Activated T-helper 2 cell treated with anti-CD3 and anti-CD28 coated beads, Interferon-gamma antibody, Interleukin-2, Interleukin-4, amounts not matched to agents 10 μg/mL and 5 μg/mL and 100 μg/mL, durations not matched to agents 14 hours and 24 hours and 36 hours (primary cell): ENCODE measurements around the gene MYBPHL. TPM values are rescaled to one million over a fixed set of nuclear protein-coding genes. Genes with fewer than 3 reads are reported as not detected.

ENCODE experiments used
- DNase-seq: peaks from one replicate; pipeline ENCODE4 v3.0.0; 2021; ENCODE audit warnings: low spot score
- H3K27ac Mint-ChIP-seq: one replicate; pipeline ENCODE4 v1.8.0; 2021; ENCODE audit warnings: mixed read lengths
- H3K27me3 Mint-ChIP-seq: one replicate; pipeline ENCODE4 v1.8.0; 2021; ENCODE audit warnings: low read depth, mixed read lengths
- H3K36me3 Mint-ChIP-seq: one replicate; pipeline ENCODE4 v1.8.0; 2021; ENCODE audit warnings: low read depth, mixed read lengths
- H3K4me1 Mint-ChIP-seq: one replicate; pipeline ENCODE4 v1.8.0; 2021; ENCODE audit warnings: low read depth, mixed read lengths
- H3K4me3 Mint-ChIP-seq: one replicate; pipeline ENCODE4 v1.8.0; 2021; ENCODE audit warnings: low read depth, mild to moderate bottlenecking, moderate library complexity, mixed read lengths
- H3K9me3 Mint-ChIP-seq: one replicate; pipeline ENCODE4 v1.8.0; 2021; ENCODE audit warnings: mixed read lengths
- intact Hi-C: fragments of 100-400 bp; cut with micrococcal nuclease; formaldehyde crosslinking; loops from one replicate; pipeline ENCODE4 v1.15.1; 2023
- total RNA-seq: library from RNA; stranded (reverse); gene quantifications from 2 replicates; pipeline ENCODE4 v1.2.3, GENCODE V29; 2022

Gene MYBPHL
- total RNA-seq, 1 donor from 2014 or later = not detected

DNA sequence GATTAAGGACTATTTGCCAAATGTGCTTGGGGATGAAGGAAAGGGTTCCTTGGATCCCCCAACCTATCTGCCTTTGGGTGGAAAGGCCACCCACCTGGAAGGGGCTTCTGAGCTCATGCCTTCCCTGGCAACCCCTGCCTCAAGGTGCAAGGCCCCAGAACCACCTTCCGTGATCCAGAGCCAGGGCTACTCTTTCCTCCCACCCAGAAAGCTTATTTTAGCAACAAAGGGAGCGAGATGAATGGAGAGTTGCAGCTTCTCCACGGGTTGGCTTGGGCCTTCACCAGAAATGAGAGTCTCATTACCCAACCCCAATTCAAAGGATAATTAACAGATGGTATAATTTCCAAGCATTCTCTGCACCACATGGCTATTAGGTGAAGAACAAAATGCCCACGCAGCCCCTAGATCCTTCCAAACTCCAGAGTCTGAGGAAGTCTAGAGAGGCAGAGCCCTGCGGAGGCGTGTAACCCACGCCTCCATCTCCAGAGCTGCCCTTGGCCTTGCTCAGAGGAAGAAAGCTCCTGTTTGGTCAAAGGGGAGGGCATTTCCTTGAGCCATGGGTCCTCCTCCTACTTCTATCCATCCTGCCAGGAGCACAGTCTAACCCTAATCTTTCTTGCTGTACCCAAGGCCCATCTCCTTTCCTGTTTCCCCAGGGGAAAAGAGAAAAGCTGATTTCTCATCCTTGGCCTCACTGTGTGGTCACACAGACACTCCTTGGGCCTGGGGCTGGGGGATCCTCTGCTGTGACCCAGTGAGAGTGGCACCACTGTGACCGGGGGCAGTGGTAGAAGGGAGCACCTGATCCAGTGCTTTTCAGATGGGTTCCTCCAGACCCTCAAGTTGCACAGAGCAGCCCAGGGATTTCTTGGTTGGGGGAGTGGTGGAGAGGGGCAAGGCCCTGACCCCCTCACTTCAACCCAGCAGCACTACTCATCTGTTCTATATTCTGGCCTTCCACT is 59.1 kb downstream of the MYBPHL start:
- H3K36me3 Mint-ChIP-seq = no peaks in the 10 kb centered on the region
- intact Hi-C loops = loop anchor here (5.0 kb wide), 1 partner anchor 35 kb away; the partner anchor contains the start of gene SARS1
- no peak overlapping the region for H3K4me3 Mint-ChIP-seq
- no peaks in the 10 kb centered on the region for H3K9me3 Mint-ChIP-seq
- peaks cover 39% of the 10 kb centered on the region for H3K27me3 Mint-ChIP-seq
- H3K27ac Mint-ChIP-seq = no peak overlapping the region
- DNase-seq = no peak
- peaks cover 4% of the 10 kb centered on the region for H3K4me1 Mint-ChIP-seq

DNA sequence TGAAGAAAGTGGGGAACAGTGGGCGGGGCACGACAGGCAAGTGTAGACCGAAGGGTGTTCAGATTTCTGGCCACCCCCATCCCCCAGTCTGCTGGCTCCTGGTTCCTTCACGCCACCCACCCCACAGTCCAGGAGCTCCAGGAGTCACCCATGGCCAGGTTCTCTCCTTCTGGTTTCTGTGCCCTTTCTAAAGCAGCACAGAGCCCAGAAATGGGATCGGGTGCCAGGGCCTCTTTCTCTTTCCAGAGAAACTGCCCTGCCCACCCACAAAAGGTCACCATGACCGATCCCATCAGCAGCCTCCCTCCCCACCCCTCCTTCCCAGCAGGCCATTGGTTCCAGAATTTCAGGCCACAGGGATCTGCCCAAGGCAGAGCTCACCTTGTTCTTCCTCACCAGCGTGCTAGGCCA is 60.7 kb downstream of the MYBPHL start:
- H3K27ac Mint-ChIP-seq = no peak overlapping the region
- H3K4me3 Mint-ChIP-seq = no peak overlapping the region
- peaks cover 41% of the 10 kb centered on the region for H3K27me3 Mint-ChIP-seq
- DNase-seq = no peak
- H3K4me1 Mint-ChIP-seq = peaks cover 6% of the 10 kb centered on the region
- H3K9me3 Mint-ChIP-seq = no peaks in the 10 kb centered on the region
- H3K36me3 Mint-ChIP-seq = no peaks in the 10 kb centered on the region
- intact Hi-C loops = loop anchor here (5.0 kb wide), 1 partner anchor 34 kb away; the partner anchor contains the start of gene SARS1

- peaks cover 2% of the 10 kb centered on the region for H3K36me3 Mint-ChIP-seq
- intact Hi-C loops = no loop called here
- DNase-seq = no peak
- peaks cover 3% of the 10 kb centered on the region for H3K4me1 Mint-ChIP-seq
- no peaks in the 10 kb centered on the region for H3K9me3 Mint-ChIP-seq
- H3K4me3 Mint-ChIP-seq = no peak overlapping the region
- H3K27ac Mint-ChIP-seq = no peak overlapping the region
- H3K27me3 Mint-ChIP-seq = peaks cover 36% of the 10 kb centered on the region
These were observed 62.8 kb downstream of the MYBPHL start for GRCh38 chr1:109243860-109244552.

DNA sequence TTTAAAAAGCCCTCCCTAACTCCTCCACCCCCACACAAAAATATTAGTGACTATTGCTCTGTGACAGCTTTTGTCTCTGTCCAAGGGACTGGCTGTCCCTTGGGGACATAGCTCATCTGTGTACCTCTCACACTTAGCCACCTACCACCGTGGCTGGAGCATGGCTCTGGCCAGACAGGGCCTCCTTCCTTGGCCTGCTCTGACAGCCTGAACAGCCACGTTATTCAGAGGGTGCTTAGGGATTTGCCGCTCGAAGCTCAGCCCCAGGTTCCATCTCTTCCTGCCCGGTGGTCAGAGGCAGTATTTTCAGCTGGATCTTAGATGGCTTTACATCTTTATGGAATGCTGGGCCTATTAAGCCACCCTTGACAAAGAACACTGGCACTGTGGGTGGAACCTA is 63.6 kb downstream of the MYBPHL start:
- no peak overlapping the region for H3K27ac Mint-ChIP-seq
- intact Hi-C loops = no loop called here
- H3K27me3 Mint-ChIP-seq = peaks cover 35% of the 10 kb centered on the region
- no peak overlapping the region for H3K4me3 Mint-ChIP-seq
- no peak for DNase-seq
- H3K9me3 Mint-ChIP-seq = no peaks in the 10 kb centered on the region
- H3K36me3 Mint-ChIP-seq = peaks cover 7% of the 10 kb centered on the region
- peaks cover 3% of the 10 kb centered on the region for H3K4me1 Mint-ChIP-seq

GRCh38 chr1:109242387-109242786 is 64.4 kb downstream of the MYBPHL start:
- DNase-seq = no peak
- Mint-ChIP-seq H3K36me3 (peaks cover 16% of the 10 kb centered on the region), H3K4me3 (no peak overlapping the region), H3K4me1 (peaks cover 3% of the 10 kb centered on the region), H3K27ac (no peak overlapping the region), H3K9me3 (no peaks in the 10 kb centered on the region), H3K27me3 (peaks cover 28% of the 10 kb centered on the region)
- intact Hi-C loops = no loop called here

Other genes with a start within 250 kb of the MYBPHL start
- 21.6 and 25.0 TPM in 2 replicates for gene TAF13, start 231.0 kb downstream of the MYBPHL start, total RNA-seq
- 27.4 and 29.9 TPM in 2 replicates for gene TMEM167B, start 216.2 kb downstream of the MYBPHL start, total RNA-seq
- 17.5 and 19.7 TPM in 2 replicates for gene ELAPOR1, start 192.9 kb downstream of the MYBPHL start, total RNA-seq
- 128 and 129 TPM in 2 replicates for gene SARS1, start 93.1 kb downstream of the MYBPHL start, total RNA-seq
- gene CELSR2, start 57.5 kb downstream of the MYBPHL start, total RNA-seq = 3.8 and 4.3 TPM in 2 replicates
- 7.8 and 9.5 TPM in 2 replicates for gene PSRC1, start 23.9 kb downstream of the MYBPHL start, total RNA-seq
- gene SORT1, start 90.9 kb upstream of the MYBPHL start, total RNA-seq = 1.1 and 1.9 TPM in 2 replicates
- gene PSMA5, start 119.4 kb upstream of the MYBPHL start, total RNA-seq = 257 and 281 TPM in 2 replicates
- gene SYPL2, start 159.5 kb upstream of the MYBPHL start, total RNA-seq = 0.11 TPM in 1 of 2 replicates, not detected in the other
- gene ATXN7L2, start 176.9 kb upstream of the MYBPHL start, total RNA-seq = 11.9 and 12.9 TPM in 2 replicates
- gene CYB561D1, start 187.1 kb upstream of the MYBPHL start, total RNA-seq = 11.1 and 13.6 TPM in 2 replicates
- 0.66 and 0.92 TPM in 2 replicates for gene AMIGO1, start 202.7 kb upstream of the MYBPHL start, total RNA-seq
- gene GPR61, start 232.9 kb upstream of the MYBPHL start, total RNA-seq = 0.43 TPM in 1 of 2 replicates, not detected in the other
- gene GNAI3, start 241.6 kb upstream of the MYBPHL start, total RNA-seq = 8.9 and 9.4 TPM in 2 replicates